ENCODE data around the gene RANGRF.

DNA sequence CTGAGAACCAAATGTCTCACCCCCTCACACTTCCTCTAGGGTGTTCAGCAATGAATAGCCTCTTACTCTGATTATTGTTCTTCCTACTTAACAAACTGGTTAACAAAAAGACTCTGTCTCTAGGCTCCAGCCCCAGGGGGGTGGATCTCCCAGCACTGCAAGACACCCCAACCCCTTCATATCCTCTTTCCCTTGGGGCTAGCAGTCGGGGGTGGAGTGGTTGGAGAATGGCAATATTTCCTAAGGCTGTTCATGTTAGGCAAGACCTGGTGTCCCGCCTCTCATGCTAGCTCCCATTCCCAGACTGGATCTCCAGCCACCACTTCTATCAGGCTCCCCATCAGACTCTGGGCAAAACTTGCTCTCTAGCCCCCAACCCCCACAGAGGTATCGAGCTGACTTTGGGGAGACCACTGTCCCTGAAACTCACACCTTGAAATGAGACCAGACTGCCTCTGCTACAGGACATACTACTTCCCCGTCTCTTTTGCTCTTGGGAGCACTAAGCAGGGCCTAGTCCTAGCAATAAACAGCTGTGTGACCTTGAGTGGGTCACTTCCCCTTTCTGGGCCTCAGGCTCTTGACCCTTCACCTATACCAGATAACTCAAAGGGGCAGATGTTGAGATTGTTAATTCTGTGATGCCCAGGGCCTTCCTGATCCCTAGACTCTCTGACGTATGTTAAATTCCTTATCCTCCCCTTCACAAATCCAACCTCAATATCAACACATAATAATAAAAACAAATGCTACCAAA, 4.3 kb downstream of the RANGRF start:
- TF ChIP-seq, protein P1, sequence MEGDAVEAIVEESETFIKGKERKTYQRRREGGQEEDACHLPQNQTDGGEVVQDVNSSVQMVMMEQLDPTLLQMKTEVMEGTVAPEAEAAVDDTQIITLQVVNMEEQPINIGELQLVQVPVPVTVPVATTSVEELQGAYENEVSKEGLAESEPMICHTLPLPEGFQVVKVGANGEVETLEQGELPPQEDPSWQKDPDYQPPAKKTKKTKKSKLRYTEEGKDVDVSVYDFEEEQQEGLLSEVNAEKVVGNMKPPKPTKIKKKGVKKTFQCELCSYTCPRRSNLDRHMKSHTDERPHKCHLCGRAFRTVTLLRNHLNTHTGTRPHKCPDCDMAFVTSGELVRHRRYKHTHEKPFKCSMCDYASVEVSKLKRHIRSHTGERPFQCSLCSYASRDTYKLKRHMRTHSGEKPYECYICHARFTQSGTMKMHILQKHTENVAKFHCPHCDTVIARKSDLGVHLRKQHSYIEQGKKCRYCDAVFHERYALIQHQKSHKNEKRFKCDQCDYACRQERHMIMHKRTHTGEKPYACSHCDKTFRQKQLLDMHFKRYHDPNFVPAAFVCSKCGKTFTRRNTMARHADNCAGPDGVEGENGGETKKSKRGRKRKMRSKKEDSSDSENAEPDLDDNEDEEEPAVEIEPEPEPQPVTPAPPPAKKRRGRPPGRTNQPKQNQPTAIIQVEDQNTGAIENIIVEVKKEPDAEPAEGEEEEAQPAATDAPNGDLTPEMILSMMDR (IDR thresholded peaks at IDR 0.05; ENCODE audit: low read depth, low read length, missing input control), result no peak
- no peak for TF ChIP-seq HNF4G (IDR thresholded peaks at IDR 0.05)

Data from liver (tissue), 3 donors.